Measurements from ENCODE around the gene CWH43.

- TF ChIP-seq POLR2AphosphoS5 (IDR thresholded peaks at IDR 0.05; ENCODE audit: low read depth, low read length) (no peak), TAF1 (IDR thresholded peaks at IDR 0.05; ENCODE audit: borderline replicate concordance, insufficient read depth, low read length) (no peak), SIN3A (IDR thresholded peaks at IDR 0.05; ENCODE audit: borderline replicate concordance, insufficient read depth, low read length) (no peak), FOXP2 (optimal IDR thresholded peaks at IDR 0.05; ENCODE audit: borderline replicate concordance, extremely low read depth, extremely low read length, insufficient read depth) (no peak), REST (IDR thresholded peaks at IDR 0.05; ENCODE audit: insufficient read depth in 1 of 2, low read depth in 2 of 2, low read length in 2 of 2) (no peak)
These were observed 16.9 kb downstream of the CWH43 start for GRCh38 chr4:49002931-49003330.
